ENCODE data around the gene LRRC46.

LRRC46 gene

GRCh38 chr17:47831003-47831933 lies at the start of gene LRRC46, which contains the start of gene MRPL10:
TSS of gene LRRC46 (plus strand) at chr17:47831670. CDS start at chr17:47831990, 320 bp downstream.
TSS of gene MRPL10 (minus strand) at chr17:47831541. CDS start at chr17:47831511, 30 bp downstream.
- H3K4me3 ChIP-seq (ENCODE audit: low read depth, low read length) = peak within 1 kb of the TSS; percentile 65
- TF ChIP-seq CTCF (IDR thresholded peaks at IDR 0.05; ENCODE audit: borderline replicate concordance, insufficient read depth, low read depth, low read length) = peak; percentile 21; the same call in 1 of the 2 replicates

GRCh38 chr17:47785538-47786123 lies 45.8 kb upstream of the LRRC46 start:
- no peak for TF ChIP-seq CTCF (IDR thresholded peaks at IDR 0.05; ENCODE audit: borderline replicate concordance, insufficient read depth, low read depth, low read length)
- no peak overlapping the region for H3K4me3 ChIP-seq (ENCODE audit: low read depth, low read length)

- TF ChIP-seq CTCF (IDR thresholded peaks at IDR 0.05; ENCODE audit: borderline replicate concordance, insufficient read depth, low read depth, low read length) = peak; percentile 49
- H3K4me3 ChIP-seq (ENCODE audit: low read depth, low read length) = no peak overlapping the region
Observed at GRCh38 chr17:47789611-47790561, 41.6 kb upstream of the LRRC46 start.

- no peak overlapping the region for H3K4me3 ChIP-seq (ENCODE audit: low read depth, low read length)
- TF ChIP-seq CTCF (IDR thresholded peaks at IDR 0.05; ENCODE audit: borderline replicate concordance, insufficient read depth, low read depth, low read length) = no peak
Observed at GRCh38 chr17:47791025-47791424, 40.4 kb upstream of the LRRC46 start.

GRCh38 chr17:47792457-47792856 lies 39.0 kb upstream of the LRRC46 start:
- no peak overlapping the region for H3K4me3 ChIP-seq (ENCODE audit: low read depth, low read length)
- no peak for TF ChIP-seq CTCF (IDR thresholded peaks at IDR 0.05; ENCODE audit: borderline replicate concordance, insufficient read depth, low read depth, low read length)

GRCh38 chr17:47792979-47793378 lies 38.5 kb upstream of the LRRC46 start:
- TF ChIP-seq CTCF (IDR thresholded peaks at IDR 0.05; ENCODE audit: borderline replicate concordance, insufficient read depth, low read depth, low read length) = no peak

More at GRCh38 chr17:47792979-47793378, 38.5 kb upstream of the LRRC46 start:
- no peak overlapping the region for H3K4me3 ChIP-seq (ENCODE audit: low read depth, low read length)
